ENCODE measurements around the gene IL21R.
"Not testable (repeated sequence)": the region's sequence is repeated elsewhere in the genome, so short reads cannot be mapped to it uniquely, and the experiment has no call there.

Gene IL21R

GRCh38 chr16:27377666-27378485 lies 24.1 kb upstream of the IL21R start:
- DNase-seq, result peak; percentile 70

GRCh38 chr16:27378871-27379481 lies 23.0 kb upstream of the IL21R start:
- peak; percentile 73 for DNase-seq

GRCh38 chr16:27379919-27380318 lies 22.1 kb upstream of the IL21R start:
- DNase-seq, result no peak

- DNase-seq, result no peak
Observed at GRCh38 chr16:27381236-27381635, 20.7 kb upstream of the IL21R start.

GRCh38 chr16:27381974-27382855 lies 19.8 kb upstream of the IL21R start:
- no peak for DNase-seq

- no peak for DNase-seq
Observed at GRCh38 chr16:27383556-27384243, 18.3 kb upstream of the IL21R start.

GRCh38 chr16:27384425-27384824 lies 17.5 kb upstream of the IL21R start:
- no peak for DNase-seq

- no peak for DNase-seq
Observed at GRCh38 chr16:27385398-27385797, 16.6 kb upstream of the IL21R start.

- DNase-seq, result no peak
Observed at GRCh38 chr16:27386674-27387073, 15.3 kb upstream of the IL21R start.

GRCh38 chr16:27387724-27388123 lies 14.2 kb upstream of the IL21R start:
- DNase-seq, result peak; percentile 88

GRCh38 chr16:27389272-27389961 lies 12.6 kb upstream of the IL21R start:
- peak; percentile 22 for DNase-seq

GRCh38 chr16:27390151-27390550 lies 11.8 kb upstream of the IL21R start:
- no peak for DNase-seq

GRCh38 chr16:27392671-27393070 lies 9.3 kb upstream of the IL21R start:
- DNase-seq, result no peak

GRCh38 chr16:27394516-27394915 lies 7.5 kb upstream of the IL21R start:
- no peak for DNase-seq

GRCh38 chr16:27398341-27398893 lies 3.6 kb upstream of the IL21R start:
- not testable (repeated sequence) for DNase-seq

- DNase-seq, result no peak
Observed at GRCh38 chr16:27398894-27399853, 2.8 kb upstream of the IL21R start.

- DNase-seq, result no peak
Observed at GRCh38 chr16:27399969-27400368, 2.0 kb upstream of the IL21R start.

- no peak for DNase-seq
Observed at GRCh38 chr16:27400751-27401620, 988 bp upstream of the IL21R start.

GRCh38 chr16:27402569-27402963 lies 592 bp downstream of the IL21R start:
- no peak for DNase-seq

All from activated CD4-positive, alpha-beta T cell treated with anti-CD3 and anti-CD28 coated beads, Interleukin-10, Interleukin-2, amounts not matched to agents 100 ng/mL and 50 ng/mL, durations not matched to agents 16 hours and 8 hours (primary cell).